IMR-90 (cell line): ENCODE measurements around the gene MAP7D1. TPM values are rescaled to one million over a fixed set of nuclear protein-coding genes. Genes with fewer than 3 reads are reported as not detected.

Experiments
- ATAC-seq: fragments of 200-7000 bp; cut with Tn5 transposase; 2 replicates; pipeline ENCODE4 v1.9.1; 2020; ENCODE audit warnings: low read depth, mild to moderate bottlenecking, moderate library complexity
- BruUV-seq: library from RNA; stranded (reverse); fragments of 400-500 nt; replicated peaks from 2 replicates; lab custom pipeline; 2021; lab: Mats Ljungman, UMichigan
- CTCF ChIA-PET: fragments of 300-600 bp; formaldehyde crosslinking; extraction: SDS; loops from one replicate; lab custom pipeline; 2021; ENCODE audit warnings: antibody characterized with exemption; lab: Yijun Ruan, JAX
- POLR2A ChIA-PET: fragments of 300-600 bp; sonication (Branson Sonifier 250); formaldehyde crosslinking; loops from one replicate; lab custom pipeline; 2022; ENCODE audit warnings: antibody characterized with exemption; ENCODE audit not compliant: unreplicated experiment; lab: Charles Lee
- DNase-seq: peaks from one replicate; pipeline ENCODE4 v3.0.0; 2013
- H2AFZ ChIP-seq: replicated peaks from 2 replicates; pipeline ENCODE3; 2013; ENCODE audit warnings: low read length, mild to moderate bottlenecking; ENCODE audit not compliant: poor library complexity
- H2AK5ac ChIP-seq: 2 replicates; pipeline ENCODE4 v1.6.1; 2013; ENCODE audit warnings: low read depth, low read length, inconsistent platforms
- H2AK9ac ChIP-seq: replicated peaks from 2 replicates; pipeline ENCODE3; 2013; ENCODE audit warnings: mild to moderate bottlenecking, low read depth, low read length, moderate library complexity; ENCODE audit not compliant: poor library complexity
- H2BK120ac ChIP-seq: 2 replicates; pipeline ENCODE4 v1.6.1; 2013; ENCODE audit warnings: low read depth, low read length, inconsistent platforms
- H2BK15ac ChIP-seq: 3 replicates; pipeline ENCODE4 v1.6.1; 2013; ENCODE audit warnings: low read depth, low read length, inconsistent platforms
- H2BK20ac ChIP-seq: 2 replicates; pipeline ENCODE4 v1.6.1; 2013; ENCODE audit warnings: low read depth, mild to moderate bottlenecking, inconsistent platforms, low read length, moderate library complexity
- H2BK5ac ChIP-seq: 2 replicates; pipeline ENCODE4 v1.6.1; 2013; ENCODE audit warnings: mild to moderate bottlenecking, low read depth, low read length, inconsistent platforms; ENCODE audit not compliant: poor library complexity, severe bottlenecking
- H3K14ac ChIP-seq: replicated peaks from 2 replicates; pipeline ENCODE4 v1.6.1; 2013; ENCODE audit warnings: low read depth, low read length, inconsistent platforms
- H3K18ac ChIP-seq: 2 replicates; pipeline ENCODE4 v1.6.1; 2013; ENCODE audit warnings: low read depth, low read length, control low read depth
- H3K23ac ChIP-seq: 2 replicates; pipeline ENCODE4 v1.6.1; 2013; ENCODE audit warnings: low read depth, low read length, inconsistent platforms
- H3K27ac ChIP-seq: 2 replicates; pipeline ENCODE4 v1.5.1; 2013; ENCODE audit warnings: mild to moderate bottlenecking, control low read depth, low read length; ENCODE audit not compliant: insufficient read depth
- H3K27me3 ChIP-seq: 2 replicates; pipeline ENCODE4 v1.6.1; 2013; ENCODE audit warnings: low read length; ENCODE audit not compliant: control insufficient read depth, insufficient read depth
- H3K36me3 ChIP-seq: 2 replicates; pipeline ENCODE4 v1.6.1; 2013; ENCODE audit warnings: low read length, mixed read lengths; ENCODE audit not compliant: control insufficient read depth, insufficient read depth
- H3K4ac ChIP-seq: 2 replicates; pipeline ENCODE4 v1.6.1; 2013; ENCODE audit warnings: low read depth, low read length, inconsistent platforms
- H3K4me1 ChIP-seq: 2 replicates; pipeline ENCODE4 v1.6.1; 2013; ENCODE audit warnings: low read length, mixed read lengths; ENCODE audit not compliant: control insufficient read depth, insufficient read depth
- H3K4me2 ChIP-seq: 2 replicates; pipeline ENCODE4 v1.6.1; 2013; ENCODE audit warnings: low read depth, mild to moderate bottlenecking, control low read depth, low read length, moderate library complexity
- H3K4me3 ChIP-seq: 2 replicates; pipeline ENCODE4 v1.5.1; 2013; ENCODE audit warnings: low read depth, mild to moderate bottlenecking, control low read depth, low read length, moderate library complexity; ENCODE audit not compliant: insufficient read depth
- H3K56ac ChIP-seq: 2 replicates; pipeline ENCODE4 v1.6.1; 2013; ENCODE audit warnings: low read length, inconsistent platforms; ENCODE audit not compliant: insufficient read depth; ENCODE audit errors: extremely low read depth
- H3K79me1 ChIP-seq, 2 experiments: 2 replicates each; pipeline ENCODE4 v1.6.1; 2013; ENCODE audit warnings: low read length in 2 of 2, inconsistent platforms in 1 of 2, low read depth in 1 of 2
- H3K9ac ChIP-seq: 2 replicates; pipeline ENCODE4 v1.6.1; 2013; ENCODE audit warnings: low read depth, low read length, control low read depth
- H3K9me1 ChIP-seq: 2 replicates; pipeline ENCODE4 v1.6.1; 2013; ENCODE audit warnings: low read length, inconsistent platforms; ENCODE audit not compliant: insufficient read depth
- H3K9me3 ChIP-seq: 2 replicates; pipeline ENCODE4 v1.6.1; 2013; ENCODE audit warnings: low read length; ENCODE audit not compliant: control insufficient read depth, insufficient read depth
- H4K20me1 ChIP-seq: 2 replicates; pipeline ENCODE4 v1.6.1; 2013; ENCODE audit warnings: low read length, inconsistent platforms; ENCODE audit not compliant: insufficient read depth
- H4K5ac ChIP-seq: 2 replicates; pipeline ENCODE4 v1.6.1; 2013; ENCODE audit warnings: mild to moderate bottlenecking, low read depth, low read length, control low read depth
- H4K8ac ChIP-seq, 2 experiments: 2 replicates each; pipeline ENCODE4 v1.6.1; 2013; ENCODE audit warnings: low read depth in 2 of 2, low read length in 2 of 2, control low read depth in 1 of 2, inconsistent platforms in 1 of 2
- H4K91ac ChIP-seq: 2 replicates; pipeline ENCODE4 v1.6.1; 2013; ENCODE audit warnings: low read depth, low read length, inconsistent platforms; ENCODE audit not compliant: insufficient read depth
- BHLHE40 ChIP-seq: fragments of 150-350 bp; IDR thresholded peaks from 2 replicates; pipeline ENCODE4 v1.6.1; 2016; ENCODE audit warnings: mild to moderate bottlenecking, low read depth, low read length
- WGBS, 2 experiments: methylation state at CpG; one replicate each; pipeline versions ENCODE4 v1.1.5 to v1.1.7; 2013; ENCODE audit warnings: missing lambda C conversion rate in 2 of 2; ENCODE audit not compliant: insufficient read length in 1 of 2; ENCODE audit errors: extremely low coverage in 2 of 2; 5-methylcytosine and 5-hydroxymethylcytosine counted together
- dilution Hi-C: fragments of 300-500 bp; cut with HindIII; formaldehyde crosslinking; loops from one replicate; pipeline ENCODE4 v1.14.3; 2018; ENCODE audit warnings: low sequenced_read_pairs; ENCODE audit not compliant: unreplicated experiment
- in situ Hi-C: fragments of 300-500 bp; cut with MboI; formaldehyde crosslinking; loops from 3 replicates; pipeline ENCODE4 v1.14.3; 2019; ENCODE audit warnings: low sequenced_read_pairs, inconsistent platforms, mixed read lengths
- intact Hi-C: fragments of 100-400 bp; cut with micrococcal nuclease; formaldehyde crosslinking; loops from 2 replicates; pipeline ENCODE4 v1.10.0; 2022
- polyA plus RNA-seq, 3 experiments: library from polyadenylated mRNA; depleted of rRNA; stranded (reverse); fragments of >200 nt; gene quantifications; 2 replicates each; pipeline ENCODE4 v1.2.3, GENCODE V29; 2012; ENCODE audit warnings: low replicate concordance in 1 of 3
- total RNA-seq: library from RNA; depleted of rRNA; stranded (reverse); fragments of >200 nt; gene quantifications from 2 replicates; pipeline ENCODE4 v1.2.3, GENCODE V29; 2012
- TF ChIP-seq, protein P1 (sequence below): conservative IDR thresholded peaks from 2 replicates; pipeline ENCODE4 v1.5.1; 2012; ENCODE audit warnings: mild to moderate bottlenecking, low read depth, low read length, improper control_type of control experiment

Gene MAP7D1
- total and polyA plus RNA-seq, 2 of the 4 experiments (the other 2 are of a cell fraction): 32.3 to 81.9 TPM

DNA sequence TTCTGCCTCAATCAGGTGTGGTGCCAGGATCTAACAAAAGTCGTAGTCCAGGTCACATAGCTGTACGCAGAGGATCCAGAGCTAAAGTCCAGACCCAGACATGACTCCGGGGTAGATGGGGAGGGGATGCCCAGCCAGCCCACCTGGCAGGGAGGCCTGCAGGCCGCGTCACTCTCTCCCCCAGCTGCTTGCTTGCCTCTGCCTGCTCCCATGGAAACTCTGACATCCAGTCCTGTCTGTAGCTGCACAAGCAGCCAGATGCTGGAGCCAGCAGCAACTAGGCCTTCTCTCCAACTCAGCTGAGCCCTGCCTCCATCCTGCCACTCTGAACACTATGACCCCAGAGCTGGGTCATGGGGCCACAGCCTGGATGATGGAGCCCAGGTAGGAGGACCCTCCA lies 39.1 kb upstream of the MAP7D1 start:
- Histone ChIP-seq H4K20me1 (no peaks in the 10 kb centered on the region; the same call in 1 of the 2 replicates), H2BK5ac (no peak overlapping the region), H3K27me3 (no peaks in the 10 kb centered on the region), H2BK20ac (no peak overlapping the region), H2AK5ac (no peak overlapping the region), H4K8ac (no peak overlapping the region), H4K91ac (peak overlapping the region; percentile 20), H3K4me1 (peaks cover 13% of the 10 kb centered on the region), H2AK9ac (no peak overlapping the region), H3K27ac (no peak overlapping the region), H3K79me1 (no peaks in the 10 kb centered on the region), H3K56ac (no peak overlapping the region), H3K4ac (no peak overlapping the region), H3K4me3 (no peak overlapping the region), H2BK15ac (no peak overlapping the region), H3K9ac (no peak overlapping the region), H3K9me3 (no peaks in the 10 kb centered on the region), H2AFZ (peak overlapping the region; percentile 27), H3K18ac (no peak overlapping the region), H3K4me2 (no peak overlapping the region), H3K9me1 (peaks cover 7% of the 10 kb centered on the region; the same call in 1 of the 2 replicates), H3K36me3 (no peaks in the 10 kb centered on the region), H3K23ac (no peak overlapping the region), H3K14ac (no peak overlapping the region), H4K5ac (no peak overlapping the region), H2BK120ac (no peak overlapping the region)
- TF ChIP-seq BHLHE40: no peak
- TF ChIP-seq, protein P1, sequence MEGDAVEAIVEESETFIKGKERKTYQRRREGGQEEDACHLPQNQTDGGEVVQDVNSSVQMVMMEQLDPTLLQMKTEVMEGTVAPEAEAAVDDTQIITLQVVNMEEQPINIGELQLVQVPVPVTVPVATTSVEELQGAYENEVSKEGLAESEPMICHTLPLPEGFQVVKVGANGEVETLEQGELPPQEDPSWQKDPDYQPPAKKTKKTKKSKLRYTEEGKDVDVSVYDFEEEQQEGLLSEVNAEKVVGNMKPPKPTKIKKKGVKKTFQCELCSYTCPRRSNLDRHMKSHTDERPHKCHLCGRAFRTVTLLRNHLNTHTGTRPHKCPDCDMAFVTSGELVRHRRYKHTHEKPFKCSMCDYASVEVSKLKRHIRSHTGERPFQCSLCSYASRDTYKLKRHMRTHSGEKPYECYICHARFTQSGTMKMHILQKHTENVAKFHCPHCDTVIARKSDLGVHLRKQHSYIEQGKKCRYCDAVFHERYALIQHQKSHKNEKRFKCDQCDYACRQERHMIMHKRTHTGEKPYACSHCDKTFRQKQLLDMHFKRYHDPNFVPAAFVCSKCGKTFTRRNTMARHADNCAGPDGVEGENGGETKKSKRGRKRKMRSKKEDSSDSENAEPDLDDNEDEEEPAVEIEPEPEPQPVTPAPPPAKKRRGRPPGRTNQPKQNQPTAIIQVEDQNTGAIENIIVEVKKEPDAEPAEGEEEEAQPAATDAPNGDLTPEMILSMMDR: no peak
- ATAC-seq (no peak), DNase-seq (no peak)
- ChIA-PET CTCF (interaction anchor here (1.3 to 4.1 kb wide), 2 partner anchors 14 to 18 kb away, joined by 3 to 21 read pairs; no protein-coding TSS in a partner anchor), POLR2A (no interaction called here)
- dilution Hi-C loops: no loop called here
- BruUV-seq: no TSS peak
- in situ Hi-C loops: loop anchor here (25.0 kb wide), 1 partner anchor 295 kb away; no protein-coding TSS in a partner anchor
- WGBS, 2 experiments: 86% methylated on average over 2 of the region's 5 CpGs; no CpG with 5 or more reads in 1 of the 2 experiments
- intact Hi-C loops: no loop called here
